ENCODE data around the gene UBE2D1.
A peak's percentile ranks its signal among the peaks of the same experiment; 100 is the strongest.
"Not testable (repeated sequence)": the region's sequence is repeated elsewhere in the genome, so short reads cannot be mapped to it uniquely, and the experiment has no call there.

Gene UBE2D1

DNA sequence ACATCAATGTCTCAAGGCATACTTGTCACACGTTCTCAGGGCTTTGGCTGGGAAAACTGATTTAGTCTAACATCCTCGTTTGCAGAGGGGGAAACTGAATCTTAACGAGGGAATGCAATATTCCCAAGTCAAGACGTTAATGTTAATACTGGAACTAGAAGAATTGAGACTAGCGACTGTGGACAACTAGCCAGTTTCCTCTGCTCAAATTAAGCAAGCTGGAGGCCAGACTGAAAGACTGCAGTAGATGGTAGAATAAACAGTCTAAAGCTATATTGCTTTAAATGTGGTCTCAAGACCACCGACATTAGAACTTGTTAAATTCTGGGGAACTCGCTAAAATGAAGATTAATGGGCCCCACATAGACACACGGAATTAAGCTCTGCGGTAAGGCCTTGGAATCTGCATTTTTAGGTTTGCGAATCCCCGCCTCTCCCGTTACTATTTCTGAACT is 49.8 kb downstream of the UBE2D1 start:
- no peak for DNase-seq

DNA sequence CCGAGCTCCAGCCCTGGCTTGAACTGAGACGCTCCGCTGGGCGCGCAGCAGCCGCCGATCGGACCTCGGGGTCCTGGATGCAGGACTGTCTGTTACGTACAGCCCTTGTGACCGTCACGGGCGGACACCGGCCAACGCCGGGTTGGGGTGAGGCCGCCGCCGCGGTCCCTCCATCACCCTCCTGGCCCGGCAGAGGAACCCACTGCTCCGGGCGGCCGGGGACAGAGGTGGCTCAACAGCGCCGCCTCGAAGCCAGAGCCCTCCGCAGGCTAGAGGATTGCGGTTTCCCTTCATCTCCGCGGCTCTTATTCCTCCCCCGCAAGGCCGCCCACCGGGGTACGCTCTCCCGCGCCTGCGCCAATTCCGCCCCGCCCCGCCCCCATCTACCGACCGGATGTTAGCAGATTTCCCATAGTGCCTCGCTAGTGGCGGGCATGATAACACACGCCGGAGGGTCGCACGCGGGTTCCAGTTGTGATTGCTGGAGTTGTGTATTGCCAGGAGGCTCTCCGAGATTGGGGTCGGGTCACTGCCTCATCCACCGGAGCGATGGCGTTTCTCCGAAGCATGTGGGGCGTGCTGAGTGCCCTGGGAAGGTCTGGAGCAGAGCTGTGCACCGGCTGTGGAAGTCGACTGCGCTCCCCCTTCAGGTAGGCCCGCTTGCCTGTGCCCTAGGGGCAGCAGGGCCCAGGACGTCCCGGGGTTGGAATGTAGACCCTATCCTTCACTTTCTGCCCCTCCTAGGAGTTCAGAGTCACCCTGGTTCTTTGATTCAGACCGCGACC is 50.4 kb downstream of the UBE2D1 start, which contains the start of gene TFAM:
TSS of gene TFAM (plus strand) at position 412 of the 785 bp plus-strand sequence. CDS start at position 550, 138 bp downstream.
- DNase-seq: peak; percentile 98

GRCh38 chr10:58385784-58386112 is 50.9 kb downstream of the UBE2D1 start:
- DNase-seq: no peak

DNA sequence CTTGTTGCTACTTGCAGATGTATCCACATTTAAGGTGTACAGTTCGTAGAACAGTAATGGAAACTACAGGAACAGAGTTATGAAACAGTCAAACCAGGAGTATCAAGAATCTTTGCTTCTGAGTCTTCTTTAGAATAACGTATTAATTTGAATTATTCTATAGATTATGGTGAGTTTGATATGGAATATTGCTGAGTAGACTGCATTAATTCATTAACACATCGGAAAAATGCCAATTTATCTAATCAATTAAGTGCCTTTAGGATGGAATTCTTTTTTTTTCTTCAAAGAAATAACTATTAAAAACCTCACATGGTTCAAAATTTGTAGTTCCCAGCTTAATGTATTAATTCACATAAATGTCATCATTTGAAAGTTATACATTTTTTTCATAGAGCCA is 54.2 kb downstream of the UBE2D1 start:
- no peak for DNase-seq

DNA sequence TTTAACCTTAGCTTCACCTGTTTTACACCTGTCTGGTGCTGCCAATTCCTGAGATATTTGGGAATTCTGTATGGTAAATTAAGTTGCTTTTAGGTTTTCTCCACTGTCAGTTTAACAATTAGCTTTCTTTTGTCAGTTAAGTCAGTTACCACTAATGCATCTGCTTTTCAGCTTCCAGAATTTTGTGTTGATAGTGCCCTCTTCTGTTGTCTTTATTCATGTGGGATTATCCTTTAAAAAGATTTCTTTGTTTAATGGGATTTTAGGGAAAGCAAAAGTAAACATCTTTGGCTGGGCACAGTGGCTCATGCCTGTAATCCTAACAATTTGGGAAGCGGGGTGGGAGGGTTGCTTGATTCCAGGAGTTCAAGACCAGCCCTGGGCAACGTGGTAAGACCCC is 58.5 kb downstream of the UBE2D1 start:
- DNase-seq: no peak

DNA sequence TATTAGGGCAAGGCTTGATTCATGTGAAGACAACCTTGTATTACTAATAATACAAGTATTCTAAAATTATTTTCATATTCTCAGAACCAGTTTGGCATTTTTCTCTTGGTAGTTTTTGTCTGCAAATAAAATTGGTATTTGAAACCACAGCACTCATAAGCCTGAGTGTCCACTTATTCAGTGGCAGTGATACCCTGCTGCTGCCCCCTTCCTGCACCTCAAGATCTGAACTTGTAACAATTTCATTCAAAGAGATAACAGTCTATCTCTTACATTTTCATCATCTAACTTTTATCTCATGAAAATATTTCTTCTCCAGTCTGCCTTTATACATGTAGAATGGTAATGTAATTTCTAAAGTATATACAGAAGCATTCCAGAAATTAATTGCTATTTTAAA is 59.7 kb downstream of the UBE2D1 start:
- no peak for DNase-seq

GRCh38 chr10:58396057-58396456 is 61.3 kb downstream of the UBE2D1 start:
- no peak for DNase-seq

GRCh38 chr10:58397830-58398229 is 63.0 kb downstream of the UBE2D1 start:
- no peak for DNase-seq

GRCh38 chr10:58399410-58399809 is 64.6 kb downstream of the UBE2D1 start:
- DNase-seq: no peak

DNA sequence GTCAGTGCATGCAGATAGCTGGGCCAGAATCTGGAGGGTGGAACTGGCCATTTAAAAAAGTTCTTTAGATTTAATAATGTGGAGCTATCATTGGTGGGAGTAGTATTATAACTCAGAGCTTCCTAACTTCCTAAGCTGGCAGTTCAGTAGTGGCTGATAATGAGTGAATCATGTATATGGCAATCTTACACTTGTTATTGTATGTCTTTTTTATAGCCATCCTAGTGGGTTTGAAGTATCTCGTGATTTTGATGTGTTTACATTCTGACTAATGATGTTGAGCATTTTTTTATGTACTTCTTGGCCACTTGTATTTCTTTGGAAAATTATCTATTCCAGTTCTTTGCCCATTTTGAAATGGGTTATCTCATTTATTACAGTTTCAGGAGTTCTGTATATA is 65.8 kb downstream of the UBE2D1 start:
- no peak for DNase-seq

DNA sequence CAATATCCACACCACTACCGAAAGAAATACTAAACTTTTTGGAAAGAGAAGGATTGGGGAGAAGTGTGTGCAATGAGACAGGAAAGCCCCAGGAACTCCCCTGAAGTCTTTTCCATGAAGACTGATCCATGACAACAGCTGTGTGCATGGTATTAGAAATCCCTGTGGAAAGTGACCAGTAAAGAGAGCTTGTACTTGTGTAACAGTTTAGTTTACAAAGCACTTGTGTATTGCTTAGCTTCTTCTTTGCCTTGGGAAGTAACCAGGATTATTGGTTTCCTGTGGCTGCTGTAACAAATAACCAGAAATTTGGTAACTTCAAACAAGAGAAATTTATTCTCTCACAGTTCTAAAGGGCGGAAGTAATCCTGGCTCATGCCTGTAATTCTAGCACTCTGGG is 69.2 kb downstream of the UBE2D1 start:
- no peak for DNase-seq

DNA sequence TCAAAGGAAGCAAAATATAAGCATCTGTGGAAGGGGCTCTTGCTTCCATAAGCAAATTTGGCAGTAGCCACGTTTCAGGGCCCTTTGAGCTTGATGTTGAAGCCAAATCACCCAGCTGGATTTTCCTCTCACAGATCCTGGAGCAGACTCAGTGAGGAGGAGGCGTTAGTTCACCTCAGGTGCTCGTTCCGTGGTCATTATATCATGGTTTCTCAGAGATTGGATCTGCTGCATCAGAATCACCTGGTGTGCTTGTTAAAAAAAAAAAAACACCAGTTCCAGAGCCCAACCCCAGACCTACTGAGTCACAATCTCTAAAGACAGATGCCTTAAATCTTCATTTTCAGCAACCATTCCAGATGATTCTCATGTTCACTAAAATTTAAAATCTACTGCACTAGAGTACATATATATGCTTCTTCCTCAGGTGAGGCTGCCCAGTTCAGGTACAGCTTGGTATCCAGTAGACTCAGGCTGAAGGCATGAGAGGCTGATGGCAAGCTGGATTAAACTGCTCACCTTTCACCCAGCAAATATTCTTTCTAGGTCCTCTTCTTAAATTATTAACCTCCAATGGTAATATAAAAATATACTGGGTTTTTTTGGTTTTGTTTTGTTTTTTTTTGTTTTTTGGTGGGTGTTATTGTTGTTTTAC is 75.3 kb downstream of the UBE2D1 start:
- no peak for DNase-seq

- no peak for DNase-seq
These were observed 77.7 kb downstream of the UBE2D1 start for GRCh38 chr10:58412502-58412961.

DNA sequence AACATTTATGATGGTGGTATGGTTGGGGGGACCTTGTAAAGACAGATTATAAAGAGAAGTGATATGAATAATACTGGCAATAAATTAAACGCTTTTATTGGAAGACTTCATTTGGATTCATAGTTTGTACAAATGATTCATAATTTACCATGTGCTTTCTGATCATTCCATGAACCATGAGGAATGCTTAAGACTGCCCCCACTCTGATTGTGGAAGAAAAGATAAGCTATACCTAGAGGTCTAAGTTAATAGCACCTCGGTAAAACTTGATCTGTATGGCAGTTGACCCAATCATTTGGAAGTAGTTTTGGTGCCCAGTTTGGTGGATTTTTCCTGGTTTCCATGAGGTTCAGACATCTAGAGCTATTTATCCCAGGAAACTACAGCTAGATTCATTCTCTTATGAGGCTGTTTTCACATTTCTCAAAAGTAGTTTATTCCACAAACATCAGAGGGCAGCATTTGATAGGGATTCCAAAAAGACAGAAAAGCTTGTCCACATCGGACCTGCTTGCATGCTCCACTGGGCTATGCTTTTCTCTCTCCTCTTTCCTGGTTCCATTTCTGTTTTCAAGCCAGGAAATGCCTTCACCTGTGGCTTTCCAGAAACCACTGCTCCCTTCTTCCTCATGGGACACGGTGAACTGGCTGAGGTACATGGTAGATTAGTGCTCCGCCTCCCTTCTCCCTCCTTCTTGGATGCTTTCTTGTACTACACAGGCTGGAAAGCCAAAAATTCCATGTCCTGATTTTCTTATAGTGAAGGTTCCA is 79.7 kb downstream of the UBE2D1 start:
- no peak for DNase-seq

- no peak for DNase-seq
These were observed 81.0 kb downstream of the UBE2D1 start for GRCh38 chr10:58415757-58416156.

DNA sequence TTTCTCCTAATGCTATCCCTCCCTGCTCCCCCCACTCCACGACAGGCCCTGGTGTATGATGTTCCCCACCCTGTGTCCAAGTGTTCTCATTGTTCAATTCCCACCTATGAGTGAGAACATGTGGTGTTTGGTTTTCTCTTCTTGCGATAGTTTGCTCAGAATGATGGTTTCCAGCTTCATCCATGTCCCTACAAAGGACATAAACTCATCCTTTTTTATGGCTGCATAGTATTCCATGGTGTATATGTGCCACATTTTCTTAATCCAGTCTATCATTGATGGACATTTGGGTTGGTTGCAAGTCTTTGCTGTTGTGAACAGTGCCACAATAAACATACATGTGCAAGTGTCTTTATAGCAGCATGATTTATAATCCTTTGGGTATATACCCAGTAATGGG is 83.1 kb downstream of the UBE2D1 start:
- DNase-seq: not testable (repeated sequence)

Data from stimulated activated CD4-positive, alpha-beta T cell treated with anti-CD3 and anti-CD28 coated beads, Interleukin-12 subunit alpha, Interleukin-12 subunit beta, amount 100 ng/mL, for 4 hours (primary cell).